Measurements from ENCODE around the gene WBP2NL.

Gene WBP2NL

DNA sequence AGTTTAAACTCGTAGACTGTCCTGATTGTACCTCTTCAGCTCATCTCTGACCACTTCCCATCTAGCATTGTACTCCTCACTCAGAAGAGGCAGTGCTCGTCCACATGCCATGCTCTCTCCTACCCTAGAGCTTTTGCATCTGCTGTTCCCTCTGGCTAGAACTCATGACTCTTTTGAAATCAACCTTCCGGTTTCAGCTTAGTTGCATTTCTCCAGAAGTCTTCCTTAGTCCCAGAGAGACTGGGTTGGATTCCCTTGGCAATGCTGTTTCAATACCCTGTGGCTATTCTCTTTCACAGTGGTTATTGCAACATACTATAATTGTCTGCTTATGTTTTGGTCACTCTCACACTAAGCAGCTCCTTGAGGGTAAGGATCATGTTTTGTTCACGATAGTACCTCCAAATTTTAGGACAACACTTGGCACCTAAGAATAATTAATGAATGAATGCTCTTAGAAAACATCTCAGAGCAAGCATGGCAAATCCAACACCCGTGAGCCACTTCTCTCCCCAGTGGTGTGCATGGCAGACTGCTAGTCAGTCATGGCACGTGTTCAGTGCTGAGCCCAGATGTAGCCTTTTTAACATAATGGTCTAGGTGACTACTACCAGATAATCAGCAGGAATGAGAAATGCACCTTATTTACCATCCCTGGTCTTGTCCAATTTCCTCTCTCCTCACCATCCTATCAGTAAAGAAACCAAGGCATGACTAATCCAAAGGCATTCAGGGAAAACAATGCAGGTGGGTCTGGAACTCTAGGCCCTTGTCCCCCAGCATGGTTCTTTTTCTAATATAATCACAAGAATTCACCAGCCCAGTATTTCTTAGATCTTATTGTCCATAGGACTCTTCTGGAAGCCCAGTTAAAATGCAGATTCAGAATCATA, 14.8 kb upstream of the WBP2NL start:
- Histone ChIP-seq H3K27ac (no peak overlapping the region), H3K9me3 (ENCODE audit: severe bottlenecking) (no peaks in the 10 kb centered on the region), H3K36me3 (peaks cover 29% of the 10 kb centered on the region), H3K4me3 (ENCODE audit: low read depth, low read length) (no peak overlapping the region), H3K27me3 (ENCODE audit: insufficient read depth, low read depth, severe bottlenecking) (no peaks in the 10 kb centered on the region)
- TF ChIP-seq, protein P1, sequence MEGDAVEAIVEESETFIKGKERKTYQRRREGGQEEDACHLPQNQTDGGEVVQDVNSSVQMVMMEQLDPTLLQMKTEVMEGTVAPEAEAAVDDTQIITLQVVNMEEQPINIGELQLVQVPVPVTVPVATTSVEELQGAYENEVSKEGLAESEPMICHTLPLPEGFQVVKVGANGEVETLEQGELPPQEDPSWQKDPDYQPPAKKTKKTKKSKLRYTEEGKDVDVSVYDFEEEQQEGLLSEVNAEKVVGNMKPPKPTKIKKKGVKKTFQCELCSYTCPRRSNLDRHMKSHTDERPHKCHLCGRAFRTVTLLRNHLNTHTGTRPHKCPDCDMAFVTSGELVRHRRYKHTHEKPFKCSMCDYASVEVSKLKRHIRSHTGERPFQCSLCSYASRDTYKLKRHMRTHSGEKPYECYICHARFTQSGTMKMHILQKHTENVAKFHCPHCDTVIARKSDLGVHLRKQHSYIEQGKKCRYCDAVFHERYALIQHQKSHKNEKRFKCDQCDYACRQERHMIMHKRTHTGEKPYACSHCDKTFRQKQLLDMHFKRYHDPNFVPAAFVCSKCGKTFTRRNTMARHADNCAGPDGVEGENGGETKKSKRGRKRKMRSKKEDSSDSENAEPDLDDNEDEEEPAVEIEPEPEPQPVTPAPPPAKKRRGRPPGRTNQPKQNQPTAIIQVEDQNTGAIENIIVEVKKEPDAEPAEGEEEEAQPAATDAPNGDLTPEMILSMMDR (IDR thresholded peaks at IDR 0.05; ENCODE audit: low read depth, low read length), result no peak
- no peak for DNase-seq

- TF ChIP-seq, protein P1 (IDR thresholded peaks at IDR 0.05; ENCODE audit: low read depth, low read length), result no peak
- Histone ChIP-seq H3K27ac (no peak overlapping the region), H3K4me3 (ENCODE audit: low read depth, low read length) (no peak overlapping the region), H3K36me3 (peaks cover 36% of the 10 kb centered on the region), H3K9me3 (ENCODE audit: severe bottlenecking) (no peaks in the 10 kb centered on the region), H3K27me3 (ENCODE audit: insufficient read depth, low read depth, severe bottlenecking) (no peaks in the 10 kb centered on the region)
- no peak for DNase-seq
These were observed 11.3 kb upstream of the WBP2NL start for GRCh38 chr22:41987276-41987675.

GRCh38 chr22:41989246-41989645, 9.3 kb upstream of the WBP2NL start:
- no peak for DNase-seq
- TF ChIP-seq, protein P1 (IDR thresholded peaks at IDR 0.05; ENCODE audit: low read depth, low read length), result no peak
- no peak overlapping the region for H3K27ac ChIP-seq
- H3K4me3 ChIP-seq (ENCODE audit: low read depth, low read length), result no peak overlapping the region
- H3K9me3 ChIP-seq (ENCODE audit: severe bottlenecking), result no peaks in the 10 kb centered on the region
- no peaks in the 10 kb centered on the region for H3K27me3 ChIP-seq (ENCODE audit: insufficient read depth, low read depth, severe bottlenecking)
- H3K36me3 ChIP-seq, result peaks cover 53% of the 10 kb centered on the region

GRCh38 chr22:41991111-41991510, 7.5 kb upstream of the WBP2NL start:
- Histone ChIP-seq H3K9me3 (ENCODE audit: severe bottlenecking) (no peaks in the 10 kb centered on the region), H3K4me3 (ENCODE audit: low read depth, low read length) (no peak overlapping the region), H3K36me3 (peaks cover 66% of the 10 kb centered on the region), H3K27ac (no peak overlapping the region), H3K27me3 (ENCODE audit: insufficient read depth, low read depth, severe bottlenecking) (no peaks in the 10 kb centered on the region)
- TF ChIP-seq, protein P1 (IDR thresholded peaks at IDR 0.05; ENCODE audit: low read depth, low read length), result no peak
- no peak for DNase-seq

DNA sequence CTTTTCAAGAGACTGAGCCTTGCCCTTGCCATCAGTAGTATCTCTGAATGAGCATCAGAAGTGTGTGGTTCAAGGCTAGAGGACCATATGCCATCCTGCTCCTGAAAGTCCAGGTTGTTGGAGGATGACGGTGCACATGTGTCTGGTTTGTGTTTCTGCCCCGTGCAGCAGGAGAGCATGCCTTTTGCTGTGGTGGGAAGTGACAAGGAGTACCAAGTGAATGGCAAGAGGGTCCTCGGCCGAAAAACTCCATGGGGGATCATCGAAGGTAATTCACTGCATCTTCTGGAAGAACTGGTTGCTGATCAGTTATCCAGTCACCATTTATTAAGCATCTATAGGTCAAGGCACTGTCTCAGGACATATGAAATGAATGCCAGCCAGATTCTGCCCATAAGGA, 6.1 kb upstream of the WBP2NL start:
- H3K27ac ChIP-seq, result no peak overlapping the region
- no peaks in the 10 kb centered on the region for H3K9me3 ChIP-seq (ENCODE audit: severe bottlenecking)
- peaks cover 71% of the 10 kb centered on the region for H3K36me3 ChIP-seq
- TF ChIP-seq, protein P1 (IDR thresholded peaks at IDR 0.05; ENCODE audit: low read depth, low read length), result no peak
- H3K27me3 ChIP-seq (ENCODE audit: insufficient read depth, low read depth, severe bottlenecking), result no peaks in the 10 kb centered on the region
- H3K4me3 ChIP-seq (ENCODE audit: low read depth, low read length), result no peak overlapping the region
- no peak for DNase-seq
